Gastroesophageal sphincter (tissue), 4 donors: ENCODE measurements around the gene CYBRD1. TPM values are rescaled to one million over a fixed set of nuclear protein-coding genes. Genes with fewer than 3 reads are reported as not detected.

Experiments
- ATAC-seq: fragments of 150-250 bp; one replicate; pipeline ENCODE4 v1.9.1; 2016; ENCODE audit warnings: mild to moderate bottlenecking, moderate library complexity
- H3K27ac ChIP-seq, 4 donors: fragments of 200-600 bp; sonication (generic) in 3 of 4; 1 replicate in 3 of 4; 2 replicates in 1 of 4; pipeline ENCODE4 v1.5.1; 2016 to 2019
- H3K27me3 ChIP-seq: fragments of 200-600 bp; sonication (generic); one replicate; pipeline ENCODE4 v1.5.1; 2019
- H3K36me3 ChIP-seq, 2 donors: fragments of 200-600 bp; sonication (generic); one replicate each; pipeline ENCODE4 v1.5.1; 2019; ENCODE audit warnings: control low read depth in 1 of 2
- H3K4me1 ChIP-seq, 3 donors: fragments of 200-600 bp; sonication (generic); 1 replicate in 2 of 3; 2 replicates in 1 of 3; pipeline ENCODE4 v1.5.1; 2016 to 2019; ENCODE audit warnings: control low read depth in 2 of 3
- H3K4me3 ChIP-seq, 2 donors: fragments of 200-600 bp; sonication (generic); one replicate each; pipeline ENCODE4 v1.5.1; 2019; ENCODE audit warnings: mild to moderate bottlenecking in 1 of 2, moderate library complexity in 1 of 2
- H3K9me3 ChIP-seq, 3 donors: fragments of 200-600 bp; sonication (generic); one replicate each; pipeline ENCODE4 v1.5.1; 2017 to 2019; ENCODE audit warnings: control low read depth in 2 of 3
- CTCF ChIP-seq, 4 experiments: fragments of 200-600 bp in 2 of 4; fragments of 450-650 bp in 2 of 4; sonication (generic) in 1 of 4; IDR thresholded peaks; one replicate each; pipeline ENCODE4 v1.5.1; 2017 to 2019; ENCODE audit warnings: antibody characterized with exemption in 4 of 4, mild to moderate bottlenecking in 2 of 4, moderate library complexity in 2 of 4
- EP300 ChIP-seq: sonication (generic); formaldehyde crosslinking; IDR thresholded peaks from one replicate; pipeline ENCODE4 v1.6.1; 2017; ENCODE audit warnings: antibody characterized with exemption, mild to moderate bottlenecking
- POLR2A ChIP-seq, 2 donors: fragments of 450-650 bp; IDR thresholded peaks; one replicate each; pipeline ENCODE4 v1.6.1; 2017; ENCODE audit warnings: antibody characterized with exemption in 2 of 2, mild to moderate bottlenecking in 2 of 2, moderate library complexity in 1 of 2
- POLR2AphosphoS5 ChIP-seq: sonication (generic); formaldehyde crosslinking; IDR thresholded peaks from one replicate; pipeline ENCODE4 v1.6.1; 2017; ENCODE audit warnings: antibody characterized with exemption
- WGBS, 2 donors: methylation state at CpG; one replicate each; pipeline ENCODE4 v1.1.5; 2018; ENCODE audit warnings: low coverage in 1 of 2; 5-methylcytosine and 5-hydroxymethylcytosine counted together
- total RNA-seq, 4 donors: library from RNA; depleted of rRNA; stranded (reverse); fragments of >200 nt; gene quantifications; one replicate each; pipeline ENCODE4 v1.1.0, GENCODE V29; 2016

The CYBRD1 gene
- total RNA-seq, 4 donors from 2014 or later, result 168 to 365 (median 242) TPM

- Histone ChIP-seq H3K27ac (no peak overlapping the region), H3K4me3 (no peak overlapping the region), H3K9me3 (no peaks in the 10 kb centered on the region), H3K36me3 (peaks cover 0 to 68% of the 10 kb centered on the region in 2 donors), H3K4me1 (no peaks in the 10 kb centered on the region), H3K27me3 (no peaks in the 10 kb centered on the region)
- TF ChIP-seq POLR2A (IDR thresholded peaks at IDR 0.05), result no peak
- no peak for TF ChIP-seq CTCF (IDR thresholded peaks at IDR 0.05)
- no peak for TF ChIP-seq POLR2AphosphoS5
- TF ChIP-seq EP300, result no peak
- ATAC-seq, result no peak
Measured at GRCh38 chr2:171551836-171552235, 29.6 kb downstream of the CYBRD1 start.

GRCh38 chr2:171553236-171553635, 31.0 kb downstream of the CYBRD1 start:
- H3K36me3 ChIP-seq, result peaks cover 0 to 75% of the 10 kb centered on the region in 2 donors
- no peak for TF ChIP-seq POLR2A (IDR thresholded peaks at IDR 0.05)
- TF ChIP-seq CTCF (IDR thresholded peaks at IDR 0.05), result no peak
- TF ChIP-seq POLR2AphosphoS5, result no peak
- no peak for TF ChIP-seq EP300
- H3K4me3 ChIP-seq, result no peak overlapping the region
- no peaks in the 10 kb centered on the region for H3K9me3 ChIP-seq
- no peak overlapping the region for H3K27ac ChIP-seq
- 80 to 93% methylated on average over 2 of the region's 2 CpGs for WGBS, 2 donors
- no peaks in the 10 kb centered on the region for H3K27me3 ChIP-seq
- H3K4me1 ChIP-seq, result no peaks in the 10 kb centered on the region
- no peak for ATAC-seq

GRCh38 chr2:171553858-171554257, 31.6 kb downstream of the CYBRD1 start:
- Histone ChIP-seq H3K4me3 (no peak overlapping the region), H3K36me3 (peaks cover 0 to 75% of the 10 kb centered on the region in 2 donors), H3K27ac (no peak overlapping the region), H3K4me1 (no peaks in the 10 kb centered on the region), H3K27me3 (no peaks in the 10 kb centered on the region), H3K9me3 (no peaks in the 10 kb centered on the region)
- 90 to 100% methylated on average over 4 to 8 of the region's 8 CpGs for WGBS, 2 donors
- TF ChIP-seq POLR2AphosphoS5 (no peak), CTCF (IDR thresholded peaks at IDR 0.05) (no peak), POLR2A (IDR thresholded peaks at IDR 0.05) (no peak), EP300 (no peak)
- ATAC-seq, result no peak

GRCh38 chr2:171554991-171555615, 32.8 kb downstream of the CYBRD1 start:
- Histone ChIP-seq H3K9me3 (no peaks in the 10 kb centered on the region), H3K4me3 (no peak overlapping the region), H3K4me1 (no peaks in the 10 kb centered on the region), H3K27me3 (no peaks in the 10 kb centered on the region), H3K36me3 (peaks cover 0 to 73% of the 10 kb centered on the region in 2 donors), H3K27ac (no peak overlapping the region)
- 67 to 79% methylated on average over 2 to 3 of the region's 3 CpGs for WGBS, 2 donors
- ATAC-seq, result no peak
- TF ChIP-seq POLR2AphosphoS5, result no peak
- no peak for TF ChIP-seq POLR2A (IDR thresholded peaks at IDR 0.05)
- no peak for TF ChIP-seq CTCF (IDR thresholded peaks at IDR 0.05)
- TF ChIP-seq EP300, result no peak

- H3K27ac ChIP-seq, result no peak overlapping the region
- peaks cover 0 to 52% of the 10 kb centered on the region in 2 donors for H3K36me3 ChIP-seq
- no peaks in the 10 kb centered on the region for H3K27me3 ChIP-seq
- 70 to 87% methylated on average over 4 of the region's 4 CpGs for WGBS, 2 donors
- ATAC-seq, result no peak
- H3K4me1 ChIP-seq, result no peaks in the 10 kb centered on the region
- H3K4me3 ChIP-seq, result no peak overlapping the region
- H3K9me3 ChIP-seq, result no peaks in the 10 kb centered on the region
- TF ChIP-seq POLR2AphosphoS5 (no peak), EP300 (no peak), CTCF (IDR thresholded peaks at IDR 0.05) (no peak), POLR2A (IDR thresholded peaks at IDR 0.05) (no peak)
Measured at GRCh38 chr2:171557363-171557762, 35.1 kb downstream of the CYBRD1 start.
